Measurements from ENCODE around the gene DNAJC2. TPM values are rescaled to one million over a fixed set of nuclear protein-coding genes. Genes with fewer than 3 reads are reported as not detected.

The DNAJC2 gene
- polyA plus RNA-seq, 1 experiment: 31.7 TPM

DNA sequence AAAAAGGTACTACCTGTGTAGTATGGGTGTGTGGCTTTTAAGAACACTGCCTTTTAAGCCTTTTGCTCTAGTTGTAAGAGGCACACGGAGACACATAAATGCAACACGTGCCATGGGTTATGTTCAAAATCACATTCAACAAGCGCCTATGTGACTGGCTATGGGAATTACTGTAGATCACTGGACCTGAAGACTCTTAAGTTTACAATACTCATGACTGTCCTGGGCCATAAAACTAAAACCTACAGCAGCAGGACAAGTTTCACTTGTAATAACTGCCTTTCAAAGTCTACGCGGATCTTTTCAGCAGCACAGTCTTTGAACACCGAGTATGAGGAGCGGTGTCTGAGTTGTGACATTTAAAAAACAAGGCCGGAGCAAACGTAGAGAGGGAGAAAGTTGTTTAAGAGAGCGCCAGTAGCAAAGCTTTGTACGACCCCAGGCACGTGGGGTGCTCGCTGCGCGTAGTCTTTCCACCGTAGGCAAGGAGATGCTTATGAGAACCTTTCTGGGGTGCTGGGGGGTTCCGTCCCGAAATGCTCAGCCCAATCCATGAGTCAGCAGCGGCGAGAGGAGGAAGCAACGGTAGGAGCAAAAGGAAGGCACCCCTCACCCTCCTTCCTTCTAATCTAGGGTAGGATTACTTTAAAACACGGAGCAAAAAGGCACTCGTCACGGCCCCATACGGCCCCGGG lies 662 bp downstream of the DNAJC2 start:
- TF ChIP-seq, protein P1, sequence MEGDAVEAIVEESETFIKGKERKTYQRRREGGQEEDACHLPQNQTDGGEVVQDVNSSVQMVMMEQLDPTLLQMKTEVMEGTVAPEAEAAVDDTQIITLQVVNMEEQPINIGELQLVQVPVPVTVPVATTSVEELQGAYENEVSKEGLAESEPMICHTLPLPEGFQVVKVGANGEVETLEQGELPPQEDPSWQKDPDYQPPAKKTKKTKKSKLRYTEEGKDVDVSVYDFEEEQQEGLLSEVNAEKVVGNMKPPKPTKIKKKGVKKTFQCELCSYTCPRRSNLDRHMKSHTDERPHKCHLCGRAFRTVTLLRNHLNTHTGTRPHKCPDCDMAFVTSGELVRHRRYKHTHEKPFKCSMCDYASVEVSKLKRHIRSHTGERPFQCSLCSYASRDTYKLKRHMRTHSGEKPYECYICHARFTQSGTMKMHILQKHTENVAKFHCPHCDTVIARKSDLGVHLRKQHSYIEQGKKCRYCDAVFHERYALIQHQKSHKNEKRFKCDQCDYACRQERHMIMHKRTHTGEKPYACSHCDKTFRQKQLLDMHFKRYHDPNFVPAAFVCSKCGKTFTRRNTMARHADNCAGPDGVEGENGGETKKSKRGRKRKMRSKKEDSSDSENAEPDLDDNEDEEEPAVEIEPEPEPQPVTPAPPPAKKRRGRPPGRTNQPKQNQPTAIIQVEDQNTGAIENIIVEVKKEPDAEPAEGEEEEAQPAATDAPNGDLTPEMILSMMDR (IDR thresholded peaks at IDR 0.05; ENCODE audit: low read depth, low read length): no peak
- ChIA-PET POLR2A (no interaction called here), CTCF (no interaction called here)
- Histone ChIP-seq H3K27ac (ENCODE audit: low read depth, low read length) (peak overlapping the region; percentile 82), H3K4me3 (ENCODE audit: low read depth, low read length) (peak overlapping the region; percentile 97), H3K27me3 (ENCODE audit: control insufficient read depth, insufficient read depth, low read length) (no peaks in the 10 kb centered on the region), H3K9me3 (ENCODE audit: control insufficient read depth, insufficient read depth, low read length) (no peaks in the 10 kb centered on the region; the same call in 1 of the 2 replicates)
- DNase-seq (ENCODE audit: low read depth, low spot score): no peak

DNA sequence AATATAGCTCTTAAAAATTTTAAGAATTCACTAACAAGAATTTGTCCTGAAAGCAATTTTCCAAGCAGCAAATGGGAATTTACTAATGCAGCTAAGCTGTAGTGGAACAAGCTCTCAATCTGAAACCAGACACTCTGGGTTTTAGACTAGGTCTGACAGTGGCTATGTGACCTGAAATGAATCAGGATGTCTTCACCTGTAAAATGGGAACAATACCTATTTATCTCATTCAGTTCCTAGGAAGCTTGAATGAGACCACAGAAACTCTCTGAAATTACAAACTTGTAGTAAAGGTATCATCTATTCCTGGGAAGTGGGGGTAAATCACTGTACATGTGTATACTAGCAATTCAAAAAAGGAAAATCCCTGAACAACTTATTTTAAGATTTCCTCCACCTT lies 1.2 kb downstream of the DNAJC2 start:
- no peak for DNase-seq (ENCODE audit: low read depth, low spot score)
- Histone ChIP-seq H3K27me3 (ENCODE audit: control insufficient read depth, insufficient read depth, low read length) (no peaks in the 10 kb centered on the region), H3K4me3 (ENCODE audit: low read depth, low read length) (peak overlapping the region; percentile 97), H3K27ac (ENCODE audit: low read depth, low read length) (no peak overlapping the region), H3K9me3 (ENCODE audit: control insufficient read depth, insufficient read depth, low read length) (no peaks in the 10 kb centered on the region; the same call in 1 of the 2 replicates)
- TF ChIP-seq, protein P1 (IDR thresholded peaks at IDR 0.05; ENCODE audit: low read depth, low read length): no peak
- ChIA-PET CTCF (no interaction called here), POLR2A (no interaction called here)

DNA sequence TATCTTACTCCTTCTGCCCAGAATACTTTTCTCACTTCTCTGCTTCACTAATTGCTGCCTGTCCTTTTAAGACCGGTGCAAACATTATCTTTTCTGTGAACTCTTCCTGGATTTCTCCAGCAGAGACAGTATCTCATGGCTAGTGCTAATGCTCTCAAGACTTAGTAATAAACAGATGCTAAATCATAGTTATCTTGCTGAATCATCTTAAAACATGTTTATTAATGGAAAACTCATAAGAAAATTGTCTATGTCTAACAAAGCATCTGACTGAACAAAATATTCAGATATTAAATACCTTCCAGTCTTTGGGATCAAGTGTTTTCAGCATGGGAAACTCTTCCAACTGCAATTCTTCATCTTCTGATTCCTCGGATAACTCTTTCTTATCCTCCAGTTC lies 3.1 kb downstream of the DNAJC2 start:
- TF ChIP-seq, protein P1 (IDR thresholded peaks at IDR 0.05; ENCODE audit: low read depth, low read length): no peak
- DNase-seq (ENCODE audit: low read depth, low spot score): no peak
- no peak overlapping the region for H3K4me3 ChIP-seq (ENCODE audit: low read depth, low read length)
- H3K27ac ChIP-seq (ENCODE audit: low read depth, low read length): no peak overlapping the region
- ChIA-PET POLR2A (no interaction called here), CTCF (no interaction called here)
- H3K9me3 ChIP-seq (ENCODE audit: control insufficient read depth, insufficient read depth, low read length): no peaks in the 10 kb centered on the region; the same call in 1 of the 2 replicates
- no peaks in the 10 kb centered on the region for H3K27me3 ChIP-seq (ENCODE audit: control insufficient read depth, insufficient read depth, low read length)

DNA sequence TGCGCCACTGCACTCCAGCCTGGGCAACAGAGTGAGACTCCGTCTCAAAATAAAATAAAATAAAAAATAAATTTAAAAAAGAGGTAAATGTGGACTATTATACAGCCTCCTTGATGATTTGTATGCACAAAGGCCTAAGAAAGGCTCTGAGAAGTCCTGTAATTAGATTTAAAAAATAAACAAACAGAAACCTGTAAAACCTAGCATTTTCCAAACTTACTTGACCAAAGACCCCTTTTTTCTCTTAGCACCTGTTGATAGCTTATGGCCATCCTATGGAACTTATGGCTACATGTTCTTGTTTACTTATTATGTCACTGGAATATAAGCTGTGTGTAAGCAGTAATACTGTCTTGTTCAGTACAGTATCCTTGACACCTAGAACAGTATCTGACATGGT lies 5.7 kb downstream of the DNAJC2 start:
- no peaks in the 10 kb centered on the region for H3K9me3 ChIP-seq (ENCODE audit: control insufficient read depth, insufficient read depth, low read length)
- ChIA-PET POLR2A (no interaction called here), CTCF (no interaction called here)
- H3K27ac ChIP-seq (ENCODE audit: low read depth, low read length): no peak overlapping the region
- no peaks in the 10 kb centered on the region for H3K27me3 ChIP-seq (ENCODE audit: control insufficient read depth, insufficient read depth, low read length)
- TF ChIP-seq, protein P1 (IDR thresholded peaks at IDR 0.05; ENCODE audit: low read depth, low read length): no peak
- no peak overlapping the region for H3K4me3 ChIP-seq (ENCODE audit: low read depth, low read length)
- no peak for DNase-seq (ENCODE audit: low read depth, low spot score)

DNA sequence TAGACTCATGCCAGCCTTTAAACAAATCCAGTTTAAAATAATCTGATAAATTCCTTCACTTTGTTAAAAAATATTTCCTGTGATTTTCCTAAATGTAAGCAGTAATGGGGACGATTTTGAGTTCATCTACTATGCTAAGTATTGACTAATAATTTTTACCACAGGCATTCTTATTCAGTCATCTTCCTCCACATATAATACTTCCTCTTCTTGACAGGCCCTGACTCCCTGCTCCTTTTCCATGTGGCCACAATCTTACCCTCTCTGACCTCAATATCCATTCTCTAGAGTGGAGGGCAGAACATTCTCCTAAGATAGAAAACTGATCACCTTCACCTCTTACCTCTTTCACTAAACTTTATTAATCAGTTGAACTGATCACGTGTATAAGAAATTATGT lies 7.8 kb downstream of the DNAJC2 start:
- ChIA-PET POLR2A (no interaction called here), CTCF (no interaction called here)
- no peak for DNase-seq (ENCODE audit: low read depth, low spot score)
- TF ChIP-seq, protein P1 (IDR thresholded peaks at IDR 0.05; ENCODE audit: low read depth, low read length): no peak
- no peak overlapping the region for H3K4me3 ChIP-seq (ENCODE audit: low read depth, low read length)
- H3K27ac ChIP-seq (ENCODE audit: low read depth, low read length): no peak overlapping the region
- no peaks in the 10 kb centered on the region for H3K9me3 ChIP-seq (ENCODE audit: control insufficient read depth, insufficient read depth, low read length)
- H3K27me3 ChIP-seq (ENCODE audit: control insufficient read depth, insufficient read depth, low read length): no peaks in the 10 kb centered on the region
